ENCODE data around the gene PISD. TPM values are rescaled to one million over a fixed set of nuclear protein-coding genes. Genes with fewer than 3 reads are reported as not detected.

Gene PISD
- total RNA-seq, 4 donors from 2014 or later: 33.7 to 111 (median 47.7) TPM

DNA sequence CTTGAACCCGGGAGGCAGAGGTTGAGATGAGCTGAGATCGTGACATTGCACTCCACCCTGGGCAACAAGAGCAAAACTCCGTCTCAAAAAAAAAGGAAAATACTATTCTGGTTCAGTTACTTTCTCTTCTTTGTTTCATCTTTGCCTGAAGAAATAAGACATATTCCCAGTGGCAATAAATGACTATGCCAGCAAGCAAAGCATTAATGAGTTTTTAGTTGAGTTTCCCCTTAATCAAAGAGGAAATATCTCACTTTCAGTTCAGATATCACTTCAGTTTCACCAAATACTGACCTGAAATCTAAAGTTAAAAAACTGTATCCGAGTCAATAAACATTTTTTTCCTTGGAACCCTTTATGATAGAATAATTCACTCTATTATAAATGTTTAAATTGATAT is 10.4 kb downstream of the PISD start:
- H3K27ac ChIP-seq: no peak overlapping the region
- WGBS, 2 donors (ENCODE audit: low coverage in 1 of 2): 79 to 84% methylated on average over 4 of the region's 4 CpGs
- H3K27me3 ChIP-seq: no peaks in the 10 kb centered on the region
- TF ChIP-seq POLR2AphosphoS5 (IDR thresholded peaks at IDR 0.05) (no peak), EP300 (IDR thresholded peaks at IDR 0.05; ENCODE audit: low read depth) (no peak), POLR2A (IDR thresholded peaks at IDR 0.05) (no peak)
- TF ChIP-seq, protein P1, sequence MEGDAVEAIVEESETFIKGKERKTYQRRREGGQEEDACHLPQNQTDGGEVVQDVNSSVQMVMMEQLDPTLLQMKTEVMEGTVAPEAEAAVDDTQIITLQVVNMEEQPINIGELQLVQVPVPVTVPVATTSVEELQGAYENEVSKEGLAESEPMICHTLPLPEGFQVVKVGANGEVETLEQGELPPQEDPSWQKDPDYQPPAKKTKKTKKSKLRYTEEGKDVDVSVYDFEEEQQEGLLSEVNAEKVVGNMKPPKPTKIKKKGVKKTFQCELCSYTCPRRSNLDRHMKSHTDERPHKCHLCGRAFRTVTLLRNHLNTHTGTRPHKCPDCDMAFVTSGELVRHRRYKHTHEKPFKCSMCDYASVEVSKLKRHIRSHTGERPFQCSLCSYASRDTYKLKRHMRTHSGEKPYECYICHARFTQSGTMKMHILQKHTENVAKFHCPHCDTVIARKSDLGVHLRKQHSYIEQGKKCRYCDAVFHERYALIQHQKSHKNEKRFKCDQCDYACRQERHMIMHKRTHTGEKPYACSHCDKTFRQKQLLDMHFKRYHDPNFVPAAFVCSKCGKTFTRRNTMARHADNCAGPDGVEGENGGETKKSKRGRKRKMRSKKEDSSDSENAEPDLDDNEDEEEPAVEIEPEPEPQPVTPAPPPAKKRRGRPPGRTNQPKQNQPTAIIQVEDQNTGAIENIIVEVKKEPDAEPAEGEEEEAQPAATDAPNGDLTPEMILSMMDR (IDR thresholded peaks at IDR 0.05): no peak
- no peaks in the 10 kb centered on the region for H3K9me3 ChIP-seq
- H3K4me3 ChIP-seq: no peak overlapping the region
- peaks cover 0 to 29% (median 6%) of the 10 kb centered on the region in 4 donors for H3K36me3 ChIP-seq
- H3K4me1 ChIP-seq: peaks cover 0 to 13% (median 4%) of the 10 kb centered on the region in 4 donors
- DNase-seq: no peak
- in situ Hi-C loops (cut with MboI; ENCODE audit: low pct_ligation_motif_present in 1 of 4, low pct_unique_long_range_greater_than_20kb in 1 of 4, low sequenced_read_pairs in 3 of 4): loop anchor here in 3 of 4 donors (25.0 kb wide), 2 partner anchors 286 to 311 kb away; partner anchors contain the start of gene YWHAH (in 1 of the 3)
- intact Hi-C loops (cut with DNase I; ENCODE audit: low total_unique reads): no loop called here

DNA sequence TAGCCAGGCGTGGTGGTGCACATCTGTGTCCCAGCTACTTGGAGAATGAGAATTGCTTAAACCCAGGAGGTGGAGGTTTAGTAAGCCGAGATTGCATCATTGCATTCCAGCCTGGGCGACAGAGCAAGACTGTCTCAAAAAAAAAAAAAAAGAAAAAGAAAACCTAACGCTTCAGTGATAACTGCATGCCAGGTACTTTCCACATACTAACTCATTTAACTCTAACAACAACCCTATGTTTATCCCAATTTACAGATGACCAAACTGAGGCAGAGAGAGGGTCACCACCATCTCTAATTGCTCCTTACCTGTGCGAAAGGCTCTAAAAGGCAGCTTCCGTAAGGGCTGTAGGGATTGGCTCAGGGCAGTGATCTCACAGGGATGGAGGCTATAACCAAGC is 11.6 kb downstream of the PISD start:
- Histone ChIP-seq H3K9me3 (no peaks in the 10 kb centered on the region), H3K36me3 (peaks cover 0 to 31% (median 6%) of the 10 kb centered on the region in 4 donors), H3K27me3 (no peaks in the 10 kb centered on the region), H3K27ac (no peak overlapping the region), H3K4me3 (no peak overlapping the region), H3K4me1 (peaks cover 0 to 22% (median 8%) of the 10 kb centered on the region in 4 donors)
- TF ChIP-seq POLR2AphosphoS5 (IDR thresholded peaks at IDR 0.05): no peak
- TF ChIP-seq EP300 (IDR thresholded peaks at IDR 0.05; ENCODE audit: low read depth): no peak
- no peak for TF ChIP-seq POLR2A (IDR thresholded peaks at IDR 0.05)
- TF ChIP-seq, protein P1 (IDR thresholded peaks at IDR 0.05): no peak
- DNase-seq: no peak
- in situ Hi-C loops (cut with MboI; ENCODE audit: low pct_ligation_motif_present in 1 of 4, low pct_unique_long_range_greater_than_20kb in 1 of 4, low sequenced_read_pairs in 3 of 4) (loop anchor here in 3 of 4 donors (25.0 kb wide), 2 partner anchors 287 to 312 kb away; partner anchors contain the start of gene YWHAH (in 1 of the 3)), intact Hi-C loops (cut with DNase I; ENCODE audit: low total_unique reads) (no loop called here)
- WGBS, 2 donors (ENCODE audit: low coverage in 1 of 2): 83 to 84% methylated on average over 4 to 6 of the region's 6 CpGs

DNA sequence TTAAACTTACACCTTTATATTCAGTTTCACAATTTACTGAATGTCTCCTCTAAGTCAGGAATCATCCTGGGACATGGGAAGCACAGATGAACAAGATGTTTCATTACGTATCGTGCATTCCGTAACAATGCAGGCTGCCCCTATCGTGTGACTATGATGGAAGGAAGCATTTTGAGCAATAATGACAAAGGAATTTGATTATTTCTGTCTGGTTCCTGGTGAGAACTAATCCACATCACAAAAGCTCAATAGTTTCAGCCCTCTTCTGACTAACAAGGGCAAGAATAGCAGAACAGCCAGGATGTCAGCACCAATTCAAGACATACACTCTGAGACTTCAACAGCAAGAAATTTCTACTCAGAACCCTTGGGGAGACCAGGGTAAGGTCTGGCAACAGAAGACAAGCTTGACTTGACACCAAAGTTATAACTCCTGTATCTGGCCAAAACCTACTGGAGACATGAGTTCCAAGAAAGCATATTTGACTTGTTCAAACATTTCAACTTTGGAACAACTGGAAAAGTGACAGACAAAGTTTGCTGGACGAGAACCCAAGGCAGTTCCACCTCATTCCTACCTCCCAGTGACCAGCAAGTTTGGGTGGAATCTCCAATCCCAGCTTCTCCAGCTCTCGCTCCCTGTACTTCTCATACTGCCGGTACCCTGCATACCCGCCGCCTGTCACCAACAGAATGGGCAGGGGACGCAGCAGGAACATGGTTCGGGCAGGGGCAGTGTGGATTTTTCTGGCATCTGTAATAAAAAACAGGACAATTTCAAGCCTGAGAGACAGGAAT is 14.3 kb downstream of the PISD start:
- H3K4me1 ChIP-seq: peaks cover 0 to 15% (median 8%) of the 10 kb centered on the region in 4 donors
- DNase-seq: no peak
- no peaks in the 10 kb centered on the region for H3K27me3 ChIP-seq
- peaks cover 0 to 31% (median 6%) of the 10 kb centered on the region in 4 donors for H3K36me3 ChIP-seq
- no peak overlapping the region for H3K27ac ChIP-seq
- no peak for TF ChIP-seq POLR2A (IDR thresholded peaks at IDR 0.05)
- TF ChIP-seq POLR2AphosphoS5 (IDR thresholded peaks at IDR 0.05): no peak
- TF ChIP-seq, protein P1 (IDR thresholded peaks at IDR 0.05): no peak
- no peak for TF ChIP-seq EP300 (IDR thresholded peaks at IDR 0.05; ENCODE audit: low read depth)
- H3K4me3 ChIP-seq: no peak overlapping the region
- H3K9me3 ChIP-seq: no peaks in the 10 kb centered on the region
- in situ Hi-C loops (cut with MboI; ENCODE audit: low pct_ligation_motif_present in 1 of 4, low pct_unique_long_range_greater_than_20kb in 1 of 4, low sequenced_read_pairs in 3 of 4): loop anchor here in 1 of 4 donors (25.0 kb wide), 1 partner anchor 160 kb away; the partner anchor contains the start of genes EIF4ENIF1 and SFI1
- 87 to 96% methylated on average over 11 of the region's 11 CpGs for WGBS, 2 donors (ENCODE audit: low coverage in 1 of 2)
- intact Hi-C loops (cut with DNase I; ENCODE audit: low total_unique reads): no loop called here

DNA sequence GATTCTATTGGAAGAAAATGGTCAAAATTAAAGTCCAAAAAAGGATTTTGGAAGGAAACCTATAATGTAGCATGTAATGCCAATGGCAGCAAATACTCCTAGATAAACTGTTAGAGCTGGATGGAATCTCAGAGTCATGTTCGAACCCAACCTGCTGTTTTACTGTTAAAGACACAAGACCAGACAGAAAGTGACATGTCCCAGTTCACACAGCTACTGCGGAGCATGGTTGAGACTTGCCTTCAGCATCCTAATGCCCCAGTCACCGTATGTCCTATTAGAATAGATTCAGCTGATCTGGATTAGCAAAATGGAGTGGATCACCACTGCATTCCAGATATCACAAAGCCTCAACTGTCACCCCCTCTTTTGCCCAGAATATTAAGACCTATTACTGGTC is 14.9 kb downstream of the PISD start:
- peaks cover 0 to 31% (median 6%) of the 10 kb centered on the region in 4 donors for H3K36me3 ChIP-seq
- no peaks in the 10 kb centered on the region for H3K9me3 ChIP-seq
- H3K4me1 ChIP-seq: peaks cover 0 to 15% (median 8%) of the 10 kb centered on the region in 4 donors
- 83 to 84% methylated on average over 1 to 3 of the region's 3 CpGs for WGBS, 2 donors (ENCODE audit: low coverage in 1 of 2)
- intact Hi-C loops (cut with DNase I; ENCODE audit: low total_unique reads) (no loop called here), in situ Hi-C loops (cut with MboI; ENCODE audit: low pct_ligation_motif_present in 1 of 4, low pct_unique_long_range_greater_than_20kb in 1 of 4, low sequenced_read_pairs in 3 of 4) (loop anchor here in 1 of 4 donors (25.0 kb wide), 1 partner anchor 160 kb away; the partner anchor contains the start of genes EIF4ENIF1 and SFI1)
- H3K27me3 ChIP-seq: no peaks in the 10 kb centered on the region
- no peak overlapping the region for H3K4me3 ChIP-seq
- DNase-seq: no peak
- H3K27ac ChIP-seq: peak overlapping the region in 2 of 4 donors; percentile 15 to 33
- TF ChIP-seq EP300 (IDR thresholded peaks at IDR 0.05; ENCODE audit: low read depth): no peak
- no peak for TF ChIP-seq POLR2AphosphoS5 (IDR thresholded peaks at IDR 0.05)
- TF ChIP-seq, protein P1 (IDR thresholded peaks at IDR 0.05): no peak
- TF ChIP-seq POLR2A (IDR thresholded peaks at IDR 0.05): no peak
